Renal pelvis (tissue), 12 donors: ENCODE results near the gene LYPD1. TPM values are rescaled to one million over a fixed set of nuclear protein-coding genes. Genes with fewer than 3 reads are reported as not detected.
"Not testable (repeated sequence)": the region's sequence is repeated elsewhere in the genome, so short reads cannot be mapped to it uniquely, and the experiment has no call there.

Experiments used
- DNase-seq: peaks from one replicate; pipeline ENCODE4 v3.0.0-alpha.2; 2013
- long read RNA-seq, 16 experiments: transcript quantifications; one replicate each; lab custom pipeline, GENCODE V29; 2026
- polyA plus RNA-seq, 3 donors: library from polyadenylated mRNA; unstranded; fragments of 120-200 nt; gene quantifications; one replicate each; pipeline ENCODE4 v1.2.1, GENCODE V29; 2013; ENCODE audit not compliant: insufficient read length in 3 of 3

LYPD1 gene
- polyA plus RNA-seq = 100 to 1,000 TPM in 2 of 3 donors, 10 to 100 TPM in 1; 76.5 to 115 (median 104) TPM
- long read RNA-seq, donor 1, transcript LYPD1-202 (3 exons, 1,891 nt) = major isoform, 38 of 43 reads
- long read RNA-seq, donor 1, partial matches to known transcripts = 5 of 43 reads
- long read RNA-seq, donor 1, other reads (novel, unspliced or antisense) = 0 of 43 reads
- long read RNA-seq, donor 2, transcript LYPD1-202 (3 exons, 1,891 nt) = major isoform, 54 of 73 reads
- long read RNA-seq, donor 2, transcript LYPD1-201 (3 exons, 1,033 nt) = minor isoform, 7 of 73 reads
- long read RNA-seq, donor 2, partial matches to known transcripts = 7 of 73 reads
- long read RNA-seq, donor 2, other reads (novel, unspliced or antisense) = 5 of 73 reads
- long read RNA-seq, donor 3, transcript LYPD1-202 (3 exons, 1,891 nt) = major isoform, 42 of 45 reads
- long read RNA-seq, donor 3, partial matches to known transcripts = 0 of 45 reads
- long read RNA-seq, donor 3, other reads (novel, unspliced or antisense) = 0 of 45 reads
- long read RNA-seq, donor 4, transcript LYPD1-202 (3 exons, 1,891 nt) = major isoform, 39 of 41 reads
- long read RNA-seq, donor 4, partial matches to known transcripts = 0 of 41 reads
- long read RNA-seq, donor 4, other reads (novel, unspliced or antisense) = 0 of 41 reads
- long read RNA-seq, donor 5, transcript LYPD1-202 (3 exons, 1,891 nt) = major isoform, 24 of 24 reads
- long read RNA-seq, donor 5, partial matches to known transcripts = 0 of 24 reads
- long read RNA-seq, donor 5, other reads (novel, unspliced or antisense) = 0 of 24 reads
- long read RNA-seq, donor 6, transcript LYPD1-202 (3 exons, 1,891 nt) = major isoform, 35 of 35 reads
- long read RNA-seq, donor 6, partial matches to known transcripts = 0 of 35 reads
- long read RNA-seq, donor 6, other reads (novel, unspliced or antisense) = 0 of 35 reads
- long read RNA-seq, donor 7, transcript LYPD1-202 (3 exons, 1,891 nt) = major isoform, 42 of 51 reads
- long read RNA-seq, donor 7, partial matches to known transcripts = 9 of 51 reads
- long read RNA-seq, donor 7, other reads (novel, unspliced or antisense) = 0 of 51 reads
- long read RNA-seq, donor 8, transcript LYPD1-202 (3 exons, 1,891 nt) = major isoform, 13 of 13 reads
- long read RNA-seq, donor 8, partial matches to known transcripts = 0 of 13 reads
- long read RNA-seq, donor 8, other reads (novel, unspliced or antisense) = 0 of 13 reads
- long read RNA-seq, donor 9, transcript LYPD1-202 (3 exons, 1,891 nt) = major isoform, 46 of 53 reads
- long read RNA-seq, donor 9, partial matches to known transcripts = 5 of 53 reads
- long read RNA-seq, donor 9, other reads (novel, unspliced or antisense) = 0 of 53 reads
- long read RNA-seq, donor 10, transcript LYPD1-202 (3 exons, 1,891 nt) = major isoform, 36 of 42 reads
- long read RNA-seq, donor 10, partial matches to known transcripts = 0 of 42 reads
- long read RNA-seq, donor 10, other reads (novel, unspliced or antisense) = 6 of 42 reads
- long read RNA-seq, donor 11, transcript LYPD1-202 (3 exons, 1,891 nt) = major isoform, 33 of 35 reads
- long read RNA-seq, donor 11, partial matches to known transcripts = 0 of 35 reads
- long read RNA-seq, donor 11, other reads (novel, unspliced or antisense) = 0 of 35 reads
- long read RNA-seq, donor 12, transcript LYPD1-202 (3 exons, 1,891 nt) = major isoform, 73 of 81 reads
- long read RNA-seq, donor 12, partial matches to known transcripts = 8 of 81 reads
- long read RNA-seq, donor 12, other reads (novel, unspliced or antisense) = 0 of 81 reads
- long read RNA-seq, donor 13, transcript LYPD1-202 (3 exons, 1,891 nt) = major isoform, 13 of 13 reads
- long read RNA-seq, donor 13, partial matches to known transcripts = 0 of 13 reads
- long read RNA-seq, donor 13, other reads (novel, unspliced or antisense) = 0 of 13 reads
- long read RNA-seq, donor 14 = 0 reads
- long read RNA-seq, donor 15, transcript LYPD1-202 (3 exons, 1,891 nt) = major isoform, 38 of 44 reads
- long read RNA-seq, donor 15, partial matches to known transcripts = 6 of 44 reads
- long read RNA-seq, donor 15, other reads (novel, unspliced or antisense) = 0 of 44 reads
- long read RNA-seq, donor 16, transcript LYPD1-202 (3 exons, 1,891 nt) = major isoform, 60 of 67 reads
- long read RNA-seq, donor 16, partial matches to known transcripts = 6 of 67 reads
- long read RNA-seq, donor 16, other reads (novel, unspliced or antisense) = 0 of 67 reads

DNA sequence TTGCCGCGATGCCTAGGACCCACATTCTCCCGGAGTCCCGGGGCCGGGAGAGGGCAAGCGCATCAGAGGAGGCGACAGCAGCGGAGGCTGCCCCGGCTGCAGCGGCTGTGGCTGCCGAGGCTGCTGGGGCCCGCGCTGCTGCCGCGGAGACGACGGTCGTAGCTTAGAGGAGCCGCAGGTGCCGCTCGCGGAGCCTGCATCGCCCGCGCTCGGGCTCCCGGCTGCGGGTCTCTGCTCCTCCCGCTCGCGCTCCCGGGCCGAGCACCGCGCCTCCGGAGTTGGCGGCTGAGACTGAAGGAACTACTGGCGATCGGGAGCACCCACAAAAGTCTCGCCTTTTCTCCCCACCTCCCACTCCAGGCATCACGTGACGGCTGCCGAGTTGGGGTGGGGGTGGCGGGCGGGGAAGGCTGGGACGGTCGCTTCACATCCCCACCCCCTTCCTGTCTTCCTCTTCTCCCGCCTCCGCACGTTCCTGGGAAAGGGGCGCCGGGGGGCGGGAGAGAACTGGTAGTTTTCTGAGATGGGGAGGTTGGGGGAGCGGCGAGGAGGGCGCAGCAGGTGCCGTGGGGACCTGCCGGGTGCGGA lies at the start of gene LYPD1:
Gene LYPD1, minus strand, starts transcription at position 298 of the 588 bp plus-strand sequence. Its CDS starts 273 bp downstream, at position 25.
- peak; percentile 46 for DNase-seq

DNA sequence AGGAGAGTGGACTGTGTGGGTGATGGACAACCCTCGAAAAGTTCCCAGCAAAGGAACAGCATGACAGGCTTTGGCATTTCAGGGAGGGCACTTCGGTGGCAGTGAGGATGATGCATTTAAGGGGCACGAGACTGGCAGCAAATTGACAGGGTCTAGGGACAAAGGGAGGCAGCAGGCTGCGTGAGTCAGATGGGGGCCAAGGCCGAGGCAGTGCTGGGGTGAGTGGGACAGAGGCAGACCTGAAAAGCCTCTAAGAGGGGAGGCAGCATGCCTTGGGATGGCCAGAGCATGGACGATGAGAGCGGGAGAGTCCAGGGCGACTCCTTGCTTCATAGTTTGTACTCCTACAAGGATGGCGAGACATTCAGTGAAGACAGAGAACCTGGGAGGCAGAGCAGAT lies 49.5 kb upstream of the LYPD1 start:
- DNase-seq = no peak

- no peak for DNase-seq
These were observed 46.9 kb upstream of the LYPD1 start for GRCh38 chr2:132716954-132717353.

- no peak for DNase-seq
These were observed 45.7 kb upstream of the LYPD1 start for GRCh38 chr2:132715386-132716351.

DNA sequence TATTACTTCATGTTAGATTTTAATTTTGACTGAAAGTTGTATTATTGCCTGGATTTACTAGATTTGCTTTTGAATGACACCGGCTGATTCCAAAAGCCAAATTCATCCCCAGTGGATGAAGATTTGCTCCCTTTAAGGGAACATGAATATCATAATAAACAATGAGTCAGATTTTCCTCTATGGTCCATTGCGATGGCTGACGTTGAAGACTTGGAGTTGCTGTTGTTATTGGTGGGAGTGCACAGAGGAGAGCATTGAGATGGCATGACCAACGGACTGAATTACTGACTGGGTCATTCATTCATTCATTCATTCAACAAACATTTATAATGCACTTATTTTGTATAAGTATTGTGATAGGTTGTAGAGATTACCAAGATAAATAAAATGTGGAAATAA lies 33.4 kb upstream of the LYPD1 start:
- DNase-seq = no peak

GRCh38 chr2:132701810-132702209 lies 31.8 kb upstream of the LYPD1 start:
- no peak for DNase-seq

GRCh38 chr2:132699802-132700201 lies 29.8 kb upstream of the LYPD1 start:
- DNase-seq = not testable (repeated sequence)

DNA sequence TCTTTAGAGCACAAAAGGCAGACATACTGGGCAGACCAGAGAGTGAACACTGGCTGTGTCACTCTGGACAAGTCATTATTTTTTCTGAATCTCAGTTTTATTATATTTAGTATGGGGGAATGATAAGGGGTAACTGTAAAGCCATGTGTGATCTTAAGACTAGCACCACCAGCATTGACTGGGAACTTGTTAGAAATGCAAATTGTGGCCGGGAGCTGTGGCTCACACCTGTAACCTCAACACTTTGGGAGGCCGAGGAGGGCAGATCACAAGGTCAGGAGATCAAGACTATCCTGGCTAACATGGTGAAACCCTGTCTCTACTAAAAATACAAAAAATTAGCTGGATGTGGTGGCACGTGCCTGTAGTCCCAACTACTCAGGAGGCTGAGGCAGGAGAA lies 28.3 kb upstream of the LYPD1 start:
- not testable (repeated sequence) for DNase-seq

- no peak for DNase-seq
These were observed 27.7 kb upstream of the LYPD1 start for GRCh38 chr2:132697556-132698205.

GRCh38 chr2:132692816-132693215 lies 22.8 kb upstream of the LYPD1 start:
- no peak for DNase-seq

DNA sequence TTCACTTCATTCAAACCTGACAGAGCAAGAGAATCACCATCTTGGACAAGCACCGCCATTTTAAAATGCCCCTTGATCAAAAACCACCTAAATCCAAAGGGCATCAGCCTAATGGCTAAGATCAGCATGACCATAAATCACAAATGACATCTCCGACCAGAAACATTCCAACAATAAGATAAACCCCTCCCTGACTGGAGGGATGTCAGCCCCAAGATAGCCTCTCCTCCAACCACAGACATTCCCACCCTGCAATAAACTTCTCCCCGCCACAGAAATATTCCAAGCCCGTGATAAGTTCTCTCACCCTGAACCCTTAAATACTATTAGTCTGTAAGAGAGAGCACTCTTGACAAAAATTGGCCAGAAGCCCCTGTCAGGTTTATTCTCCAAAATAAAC lies 21.6 kb upstream of the LYPD1 start:
- no peak for DNase-seq

DNA sequence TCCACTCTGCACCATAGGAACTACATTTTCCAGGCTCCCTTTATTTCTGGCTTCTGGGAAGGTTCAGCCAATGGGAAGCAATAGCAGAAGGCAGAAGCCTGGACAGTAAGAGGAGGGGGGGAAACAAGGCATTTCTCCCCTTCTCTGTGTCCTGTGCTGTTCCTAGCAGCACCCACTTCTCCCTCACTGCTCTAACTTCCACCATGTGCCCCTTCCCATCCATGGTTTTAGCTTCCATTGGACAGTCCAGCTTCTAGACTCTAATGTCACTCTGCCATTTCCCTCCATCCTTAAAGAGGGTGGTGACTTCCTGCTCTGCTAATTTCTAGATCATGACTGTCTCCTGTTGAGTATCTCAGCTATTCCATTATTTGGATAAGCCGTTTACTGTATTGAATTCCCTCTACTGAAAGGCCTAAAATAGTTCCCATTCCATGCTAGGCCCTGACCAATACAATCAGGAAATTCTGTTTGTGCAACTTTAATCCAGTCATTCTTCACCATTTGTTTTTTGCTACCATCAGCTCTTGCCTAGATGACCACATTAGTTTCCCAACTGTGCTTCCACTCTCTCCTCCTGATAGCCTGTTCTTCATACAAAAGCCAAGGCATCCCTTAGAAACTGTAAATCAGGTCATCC lies 20.8 kb upstream of the LYPD1 start:
- DNase-seq = no peak

- DNase-seq = no peak
These were observed 11.8 kb upstream of the LYPD1 start for GRCh38 chr2:132681766-132682165.

- DNase-seq = no peak
These were observed 10.5 kb upstream of the LYPD1 start for GRCh38 chr2:132680544-132680943.

DNA sequence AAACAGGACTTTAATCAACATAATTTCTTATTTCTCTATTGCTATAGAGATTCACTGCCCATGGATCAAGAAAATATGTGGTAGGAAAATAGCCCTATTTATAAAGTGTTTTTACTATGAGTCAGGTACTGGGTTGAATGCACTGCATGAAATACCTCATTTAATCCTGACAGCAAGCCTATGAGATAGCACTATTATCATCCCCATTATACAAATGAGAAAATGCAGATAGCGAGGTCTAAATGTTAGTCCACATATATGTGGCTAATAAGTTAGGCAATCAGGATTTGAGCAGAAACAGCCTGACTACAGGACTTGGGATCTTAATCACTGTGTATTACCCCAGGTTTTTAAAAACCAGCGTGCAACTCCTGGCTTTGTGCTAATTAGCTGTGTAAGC lies 8.5 kb upstream of the LYPD1 start:
- no peak for DNase-seq

DNA sequence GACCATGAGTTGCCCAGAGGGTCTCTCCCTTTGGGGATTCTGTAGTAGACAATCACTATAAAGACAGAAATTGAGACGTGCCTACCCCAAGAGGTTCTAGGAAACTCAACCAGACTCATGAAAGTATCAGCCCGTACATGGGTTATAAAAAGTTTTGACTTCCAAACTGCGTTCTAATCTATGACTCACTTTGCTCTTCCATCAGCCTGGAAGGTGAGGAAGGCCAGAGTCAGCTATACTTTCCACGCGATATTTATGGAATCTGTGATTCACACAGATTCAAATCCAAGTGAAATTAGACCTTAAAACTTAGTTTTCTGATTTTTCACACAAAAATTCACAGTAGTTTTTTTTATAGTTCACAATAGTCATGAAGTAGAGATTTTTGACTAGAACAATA lies 7.7 kb upstream of the LYPD1 start:
- no peak for DNase-seq

DNA sequence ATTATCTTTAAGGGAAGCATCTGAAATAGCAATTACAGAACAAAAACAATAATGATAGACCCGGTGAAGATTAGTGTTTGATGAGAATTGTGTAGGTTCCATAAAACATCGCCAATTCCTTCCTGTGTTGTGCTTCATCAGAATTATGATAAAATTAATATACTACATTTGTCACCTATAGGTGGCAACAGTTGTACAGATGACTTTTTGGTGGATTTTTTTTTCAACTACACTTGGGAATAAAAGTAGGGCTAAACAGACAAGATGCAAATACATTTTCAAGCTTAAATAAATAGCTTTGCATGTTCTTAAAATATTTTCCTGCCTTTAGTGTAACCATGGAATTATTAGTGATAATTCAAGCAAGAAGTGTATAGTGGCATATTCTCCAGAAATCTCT lies 7.0 kb upstream of the LYPD1 start:
- no peak for DNase-seq
